Gastroesophageal sphincter (tissue), 3 donors: ENCODE data around the gene PCSK4.

Experiments
- CTCF ChIP-seq, 4 experiments: fragments of 200-600 bp in 2 of 4; fragments of 450-650 bp in 2 of 4; sonication (generic) in 1 of 4; IDR thresholded peaks; one replicate each; pipeline ENCODE4 v1.5.1; 2017 to 2019; ENCODE audit warnings: antibody characterized with exemption in 4 of 4, mild to moderate bottlenecking in 2 of 4, moderate library complexity in 2 of 4
- POLR2AphosphoS5 ChIP-seq: sonication (generic); formaldehyde crosslinking; IDR thresholded peaks from one replicate; pipeline ENCODE4 v1.6.1; 2017; ENCODE audit warnings: antibody characterized with exemption

- TF ChIP-seq CTCF (IDR thresholded peaks at IDR 0.05), result no peak
- no peak for TF ChIP-seq POLR2AphosphoS5
Observed at GRCh38 chr19:1518471-1518870, 28.3 kb upstream of the PCSK4 start.
